BJ (cell line): ENCODE results near the gene RNF121. TPM values are rescaled to one million over a fixed set of nuclear protein-coding genes. Genes with fewer than 3 reads are reported as not detected.

ENCODE experiments used
- CTCF ChIA-PET: fragments of 350-600 bp; formaldehyde crosslinking; extraction: SDS; loops from one replicate; lab custom pipeline; 2021; ENCODE audit warnings: antibody characterized with exemption, inconsistent platforms; lab: Yijun Ruan, JAX
- POLR2A ChIA-PET: fragments of 300-600 bp; sonication (Branson Sonifier 250); formaldehyde crosslinking; extraction: SDS; loops from one replicate; lab custom pipeline; 2021; ENCODE audit warnings: antibody characterized with exemption; lab: Charles Lee
- DNase-seq: peaks from one replicate; pipeline ENCODE4 v3.0.0-alpha.2; 2011; ENCODE audit warnings: low read depth
- H3K27me3 ChIP-seq: 2 replicates; pipeline ENCODE4 v1.6.0; 2011; ENCODE audit warnings: low read length; ENCODE audit not compliant: control insufficient read depth, insufficient read depth
- H3K36me3 ChIP-seq: 2 replicates; pipeline ENCODE4 v1.5.1; 2011; ENCODE audit warnings: low read length; ENCODE audit not compliant: control insufficient read depth, insufficient read depth
- H3K4me3 ChIP-seq: 2 replicates; pipeline ENCODE4 v1.5.1; 2011; ENCODE audit warnings: low read depth, mild to moderate bottlenecking, control low read depth, low read length
- CTCF ChIP-seq: IDR thresholded peaks from 2 replicates; pipeline ENCODE4 v1.5.1; 2011; ENCODE audit warnings: low read depth, mild to moderate bottlenecking, control low read depth, inconsistent platforms, low read length, moderate library complexity; ENCODE audit not compliant: insufficient read depth
- polyA plus RNA-seq: library from polyadenylated mRNA; depleted of rRNA; stranded (reverse); fragments of >200 nt; gene quantifications from 2 replicates; pipeline ENCODE4 v1.2.3, GENCODE V29; 2011

RNF121 gene
- polyA plus RNA-seq, 1 experiment = 77.3 TPM

GRCh38 chr11:71933141-71933933 lies 4.5 kb downstream of the RNF121 start:
- CTCF ChIA-PET = interaction anchor here (0.5 kb wide), 1 partner anchor 17 kb away, joined by 4 read pairs; no protein-coding TSS in a partner anchor
- POLR2A ChIA-PET = no interaction called here
- H3K27me3 ChIP-seq = no peaks in the 10 kb centered on the region
- no peak for DNase-seq
- TF ChIP-seq CTCF = no peak
- no peaks in the 10 kb centered on the region for H3K36me3 ChIP-seq
- H3K4me3 ChIP-seq = no peak overlapping the region

GRCh38 chr11:71934213-71934612 lies 5.4 kb downstream of the RNF121 start:
- ChIA-PET CTCF (no interaction called here), POLR2A (no interaction called here)
- no peaks in the 10 kb centered on the region for H3K27me3 ChIP-seq
- no peaks in the 10 kb centered on the region for H3K36me3 ChIP-seq
- no peak for DNase-seq
- no peak overlapping the region for H3K4me3 ChIP-seq
- no peak for TF ChIP-seq CTCF

GRCh38 chr11:71935338-71935925 lies 6.6 kb downstream of the RNF121 start:
- H3K36me3 ChIP-seq = no peaks in the 10 kb centered on the region
- ChIA-PET POLR2A (no interaction called here), CTCF (no interaction called here)
- H3K4me3 ChIP-seq = no peak overlapping the region
- DNase-seq = no peak
- no peaks in the 10 kb centered on the region for H3K27me3 ChIP-seq
- no peak for TF ChIP-seq CTCF

GRCh38 chr11:71936825-71937224 lies 8.0 kb downstream of the RNF121 start:
- CTCF ChIA-PET = no interaction called here
- no peak for TF ChIP-seq CTCF
- Histone ChIP-seq H3K4me3 (no peak overlapping the region), H3K27me3 (no peaks in the 10 kb centered on the region), H3K36me3 (no peaks in the 10 kb centered on the region)
- POLR2A ChIA-PET = no interaction called here
- DNase-seq = no peak

- Histone ChIP-seq H3K4me3 (no peak overlapping the region), H3K27me3 (no peaks in the 10 kb centered on the region), H3K36me3 (no peaks in the 10 kb centered on the region)
- ChIA-PET CTCF (interaction anchor here (1.0 kb wide), 1 partner anchor 39 kb away, joined by 4 read pairs; no protein-coding TSS in a partner anchor), POLR2A (no interaction called here)
- DNase-seq = no peak
- no peak for TF ChIP-seq CTCF
Measured at GRCh38 chr11:71937826-71938225, 9.0 kb downstream of the RNF121 start.
